ENCODE results near the gene APOC3. TPM values are rescaled to one million over a fixed set of nuclear protein-coding genes. Genes with fewer than 3 reads are reported as not detected.

The APOC3 gene
- total and polyA plus RNA-seq, 4 donors, result 0.14 to 2.3 TPM; not detected in 2

GRCh38 chr11:116844722-116845121 lies 15.0 kb downstream of the APOC3 start:
- ATAC-seq (ENCODE audit: insufficient read depth, low FRiP score) (no peak), DNase-seq (no peak)
- Histone ChIP-seq H3K4me3 (no peak overlapping the region), H3K27me3 (ENCODE audit: control insufficient read depth in 3 of 3, insufficient read depth in 3 of 3, low read length in 2 of 3) (no peaks in the 10 kb centered on the region), H3K9ac (ENCODE audit: insufficient read depth in 1 of 2, low read length in 2 of 2) (no peak overlapping the region), H3K27ac (ENCODE audit: low read depth in 1 of 2, low read length in 1 of 2) (no peak overlapping the region), H3K36me3 (ENCODE audit: control insufficient read depth in 4 of 4, insufficient read depth in 4 of 4, low read length in 4 of 4) (peaks cover 20 to 37% (median 31%) of the 10 kb centered on the region in 4 donors), H3K9me3 (ENCODE audit: control insufficient read depth in 4 of 4, insufficient read depth in 3 of 4, low read length in 3 of 4) (no peaks in the 10 kb centered on the region), H3K4me1 (ENCODE audit: control insufficient read depth in 5 of 5, insufficient read depth in 5 of 5, low read length in 5 of 5) (peaks cover 0 to 14% (median 0%) of the 10 kb centered on the region in 5 donors)
- 94 to 95% methylated on average over 4 of the region's 4 CpGs for WGBS, 2 donors
- TF ChIP-seq CTCF (IDR thresholded peaks at IDR 0.05; ENCODE audit: control extremely low read depth, extremely low read depth), result no peak

- H3K36me3 ChIP-seq (ENCODE audit: control insufficient read depth in 4 of 4, insufficient read depth in 4 of 4, low read length in 4 of 4), result peaks cover 20 to 37% (median 31%) of the 10 kb centered on the region in 4 donors
- WGBS, 2 donors, result 94 to 95% methylated on average over 4 of the region's 4 CpGs
- no peak for DNase-seq
Measured at GRCh38 chr11:116847612-116848011, 17.9 kb downstream of the APOC3 start.

GRCh38 chr11:116849060-116849459 lies 19.4 kb downstream of the APOC3 start:
- DNase-seq (no peak), ATAC-seq (ENCODE audit: insufficient read depth, low FRiP score) (no peak)
- peaks cover 17 to 34% (median 24%) of the 10 kb centered on the region in 4 donors for H3K36me3 ChIP-seq (ENCODE audit: control insufficient read depth in 4 of 4, insufficient read depth in 4 of 4, low read length in 4 of 4)
- peaks cover 0 to 14% (median 8%) of the 10 kb centered on the region in 5 donors for H3K4me1 ChIP-seq (ENCODE audit: control insufficient read depth in 5 of 5, insufficient read depth in 5 of 5, low read length in 5 of 5)
- H3K4me3 ChIP-seq, result no peak overlapping the region
- no peak overlapping the region for H3K9ac ChIP-seq (ENCODE audit: insufficient read depth in 1 of 2, low read length in 2 of 2)
- H3K27me3 ChIP-seq (ENCODE audit: control insufficient read depth in 3 of 3, insufficient read depth in 3 of 3, low read length in 2 of 3), result no peaks in the 10 kb centered on the region
- no peak for TF ChIP-seq CTCF (IDR thresholded peaks at IDR 0.05; ENCODE audit: control extremely low read depth, extremely low read depth)
- no peaks in the 10 kb centered on the region for H3K9me3 ChIP-seq (ENCODE audit: control insufficient read depth in 4 of 4, insufficient read depth in 3 of 4, low read length in 3 of 4)
- H3K27ac ChIP-seq (ENCODE audit: low read depth in 1 of 2, low read length in 1 of 2), result no peak overlapping the region
- 98% methylated on average over 12 of the region's 12 CpGs for WGBS, 2 donors

More at GRCh38 chr11:116847612-116848011, 17.9 kb downstream of the APOC3 start:
- H3K9me3 ChIP-seq (ENCODE audit: control insufficient read depth in 4 of 4, insufficient read depth in 3 of 4, low read length in 3 of 4), result no peaks in the 10 kb centered on the region
- no peak for ATAC-seq (ENCODE audit: insufficient read depth, low FRiP score)
- H3K4me1 ChIP-seq (ENCODE audit: control insufficient read depth in 5 of 5, insufficient read depth in 5 of 5, low read length in 5 of 5), result peaks cover 0 to 10% (median 2%) of the 10 kb centered on the region in 5 donors
- no peak overlapping the region for H3K4me3 ChIP-seq
- H3K27me3 ChIP-seq (ENCODE audit: control insufficient read depth in 3 of 3, insufficient read depth in 3 of 3, low read length in 2 of 3), result no peaks in the 10 kb centered on the region
- no peak overlapping the region for H3K27ac ChIP-seq (ENCODE audit: low read depth in 1 of 2, low read length in 1 of 2)
- no peak overlapping the region for H3K9ac ChIP-seq (ENCODE audit: insufficient read depth in 1 of 2, low read length in 2 of 2)
- TF ChIP-seq CTCF (IDR thresholded peaks at IDR 0.05; ENCODE audit: control extremely low read depth, extremely low read depth), result no peak

- Histone ChIP-seq H3K4me1 (ENCODE audit: control insufficient read depth in 5 of 5, insufficient read depth in 5 of 5, low read length in 5 of 5) (peaks cover 0 to 14% (median 8%) of the 10 kb centered on the region in 5 donors), H3K4me3 (no peak overlapping the region), H3K9ac (ENCODE audit: insufficient read depth in 1 of 2, low read length in 2 of 2) (no peak overlapping the region), H3K27me3 (ENCODE audit: control insufficient read depth in 3 of 3, insufficient read depth in 3 of 3, low read length in 2 of 3) (no peaks in the 10 kb centered on the region), H3K36me3 (ENCODE audit: control insufficient read depth in 4 of 4, insufficient read depth in 4 of 4, low read length in 4 of 4) (peaks cover 17 to 38% (median 24%) of the 10 kb centered on the region in 4 donors), H3K27ac (ENCODE audit: low read depth in 1 of 2, low read length in 1 of 2) (no peak overlapping the region), H3K9me3 (ENCODE audit: control insufficient read depth in 4 of 4, insufficient read depth in 3 of 4, low read length in 3 of 4) (no peaks in the 10 kb centered on the region)
- ATAC-seq (ENCODE audit: insufficient read depth, low FRiP score) (no peak), DNase-seq (no peak)
- 57 to 87% methylated on average over 6 of the region's 6 CpGs for WGBS, 2 donors
- no peak for TF ChIP-seq CTCF (IDR thresholded peaks at IDR 0.05; ENCODE audit: control extremely low read depth, extremely low read depth)
Measured at GRCh38 chr11:116849486-116849885, 19.8 kb downstream of the APOC3 start.

All from lung (tissue), 12 donors.